Endothelial cell of umbilical vein (primary cell): Measurements from ENCODE around the gene RTL5. TPM values are rescaled to one million over a fixed set of nuclear protein-coding genes. Genes with fewer than 3 reads are reported as not detected.

Source experiments
- BruUV-seq: library from RNA; stranded (reverse); fragments of 400-500 nt; replicated peaks from 2 replicates; lab custom pipeline; 2021; lab: Mats Ljungman, UMichigan
- CTCF ChIA-PET: fragments of 300-600, 350-600 bp; sonication (Branson Sonifier 250); formaldehyde crosslinking; loops from one replicate; lab custom pipeline; 2021; ENCODE audit warnings: antibody characterized with exemption, inconsistent platforms; lab: Charles Lee
- POLR2A ChIA-PET: fragments of 300-600, 350-600 bp; sonication (Branson Sonifier 250); formaldehyde crosslinking; loops from one replicate; lab custom pipeline; 2021; ENCODE audit warnings: antibody characterized with exemption, inconsistent platforms; lab: Charles Lee
- DNase-seq: peaks from one replicate; pipeline ENCODE4 v3.0.0-alpha.2; 2011; ENCODE audit warnings: low read depth, low spot score
- FAIRE-seq: peaks from 2 replicates; lab custom pipeline; 2011; peaks lifted over from hg19 to GRCh38; lab: Jason Lieb, UNC
- H2AFZ ChIP-seq: 2 replicates; pipeline ENCODE4 v1.6.0; 2012; ENCODE audit warnings: low read depth, low read length, control low read depth, inconsistent platforms
- H3K27ac ChIP-seq: 2 replicates; pipeline ENCODE4 v1.5.1; 2011; ENCODE audit warnings: low read depth, mild to moderate bottlenecking, control low read depth, low read length, moderate library complexity; ENCODE audit not compliant: insufficient read depth
- H3K27me3 ChIP-seq, 2 experiments: 2 replicates each; pipeline versions ENCODE4 v1.6.0 to v1.6.1; 2011; ENCODE audit warnings: low read length in 2 of 2, mixed read lengths in 1 of 2; ENCODE audit not compliant: control insufficient read depth in 2 of 2, insufficient read depth in 2 of 2
- H3K36me3 ChIP-seq, 2 experiments: 2 replicates in 1 of 2; 3 replicates in 1 of 2; pipeline ENCODE4 v1.5.1; 2011; ENCODE audit warnings: low read length in 2 of 2, mild to moderate bottlenecking in 1 of 2, moderate library complexity in 1 of 2; ENCODE audit not compliant: control insufficient read depth in 2 of 2, insufficient read depth in 2 of 2; ENCODE audit errors: extremely low read depth in 1 of 2
- H3K4me1 ChIP-seq: 3 replicates; pipeline ENCODE4 v1.5.1; 2011; ENCODE audit warnings: mild to moderate bottlenecking, low read length; ENCODE audit not compliant: control insufficient read depth, insufficient read depth; ENCODE audit errors: extremely low read depth
- H3K4me2 ChIP-seq: 2 replicates; pipeline ENCODE4 v1.6.1; 2011; ENCODE audit warnings: low read length, control low read depth, mixed read lengths; ENCODE audit not compliant: insufficient read depth
- H3K4me3 ChIP-seq, 3 experiments: fragments of 200-600 bp in 1 of 3; sonication (generic), shearing (Covaris generic) in 1 of 3; replicated peaks in 1 of 3; 2 replicates each; pipeline ENCODE4 v1.5.1; 2011 to 2016; ENCODE audit warnings: control low read depth in 3 of 3, low read length in 3 of 3, mild to moderate bottlenecking in 2 of 3, inconsistent platforms in 1 of 3, low read depth in 1 of 3, moderate library complexity in 1 of 3; ENCODE audit not compliant: insufficient read depth in 1 of 3
- H3K79me2 ChIP-seq: 2 replicates; pipeline ENCODE4 v1.6.0; 2012; ENCODE audit warnings: low read length, inconsistent platforms; ENCODE audit not compliant: control insufficient read depth, insufficient read depth
- H3K9ac ChIP-seq: replicated peaks from 2 replicates; pipeline ENCODE3; 2011; ENCODE audit warnings: low read length, control low read depth; ENCODE audit not compliant: insufficient read depth; ENCODE audit errors: extremely low read depth
- H3K9me1 ChIP-seq: replicated peaks from 3 replicates; pipeline ENCODE4 v1.6.0; 2011; ENCODE audit warnings: mild to moderate bottlenecking, low read length; ENCODE audit not compliant: control insufficient read depth, insufficient read depth; ENCODE audit errors: extremely low read depth
- H3K9me3 ChIP-seq: replicated peaks from 2 replicates; pipeline ENCODE4 v1.5.1; 2012; ENCODE audit warnings: low read length, inconsistent platforms; ENCODE audit not compliant: control insufficient read depth, insufficient read depth
- H4K20me1 ChIP-seq: replicated peaks from 2 replicates; pipeline ENCODE3; 2011; ENCODE audit warnings: mild to moderate bottlenecking, low read length; ENCODE audit not compliant: control insufficient read depth, insufficient read depth; ENCODE audit errors: extremely low read depth
- EZH2 ChIP-seq: IDR thresholded peaks from 2 replicates; pipeline ENCODE4 v1.6.1; 2012; ENCODE audit warnings: borderline replicate concordance, low read depth, mild to moderate bottlenecking, moderate library complexity, low read length, inconsistent platforms; ENCODE audit not compliant: severe bottlenecking
- FOS ChIP-seq: IDR thresholded peaks from 2 replicates; pipeline ENCODE4 v1.6.1; 2011; ENCODE audit warnings: mild to moderate bottlenecking, low read length, moderate library complexity, borderline replicate concordance; ENCODE audit not compliant: insufficient read depth
- GATA2 ChIP-seq: IDR thresholded peaks from 2 replicates; pipeline ENCODE4 v1.7.0; 2011; ENCODE audit warnings: low read depth, mild to moderate bottlenecking, moderate library complexity, mixed read lengths, low read length; ENCODE audit not compliant: insufficient read length, insufficient read depth
- JUN ChIP-seq: IDR thresholded peaks from 2 replicates; pipeline ENCODE4 v1.6.1; 2011; ENCODE audit warnings: borderline replicate concordance, low read depth; ENCODE audit not compliant: insufficient read length, insufficient read depth
- MYC ChIP-seq: IDR thresholded peaks from one replicate; pipeline ENCODE4 v1.6.1; 2011; ENCODE audit warnings: mild to moderate bottlenecking, low read depth, low read length
- POLR2A ChIP-seq: IDR thresholded peaks from 2 replicates; pipeline ENCODE4 v1.6.1; 2012; ENCODE audit warnings: low read depth, mild to moderate bottlenecking, control low read depth, low read length
- POLR2AphosphoS5 ChIP-seq: IDR thresholded peaks from 2 replicates; pipeline ENCODE4 v1.6.1; 2012; ENCODE audit warnings: low read depth, mild to moderate bottlenecking, control low read depth, low read length, moderate library complexity; ENCODE audit not compliant: insufficient read depth
- dilution Hi-C: fragments of 300-500 bp; cut with MboI; formaldehyde crosslinking; loops from one replicate; pipeline ENCODE4 v1.15.0; 2019; ENCODE audit warnings: low sequenced_read_pairs; ENCODE audit not compliant: extremely low pct_ligation_motif_present
- intact Hi-C: fragments of 100-400 bp; cut with micrococcal nuclease; formaldehyde crosslinking; loops from one replicate; pipeline ENCODE4 v1.10.0; 2022
- polyA plus RNA-seq, 4 experiments: library from polyadenylated mRNA; depleted of rRNA in 3 of 4; stranded (reverse) in 3 of 4; unstranded in 1 of 4; fragments of >200 nt; gene quantifications; 2 replicates each; pipeline versions ENCODE4 v1.2.1 to v1.2.3, GENCODE V29; 2011 to 2012; ENCODE audit warnings: missing spikeins in 1 of 4
- total RNA-seq: library from RNA; stranded (reverse); gene quantifications from 2 replicates; pipeline ENCODE4 v1.2.3, GENCODE V29; 2021
- TF ChIP-seq, protein P1 (sequence below): IDR thresholded peaks from 2 replicates; pipeline ENCODE4 v1.6.1; 2011; ENCODE audit not compliant: insufficient read depth, insufficient read length
- TF ChIP-seq, protein P2 (sequence below), 2 donors: IDR thresholded peaks; 1 replicate in 1 of 2; 2 replicates in 1 of 2; pipeline ENCODE4 v1.5.1; 2011; ENCODE audit warnings: low read length in 2 of 2, mild to moderate bottlenecking in 2 of 2, moderate library complexity in 2 of 2, control low read depth in 1 of 2, inconsistent platforms in 1 of 2, low read depth in 1 of 2; ENCODE audit not compliant: insufficient read depth in 1 of 2; ENCODE audit errors: extremely low read depth in 1 of 2

Gene RTL5
- total and polyA plus RNA-seq, 2 donors (not counting 3 experiments of a cell fraction or from before 2014, with no cell fraction given): 1.0 to 1.7 TPM

DNA sequence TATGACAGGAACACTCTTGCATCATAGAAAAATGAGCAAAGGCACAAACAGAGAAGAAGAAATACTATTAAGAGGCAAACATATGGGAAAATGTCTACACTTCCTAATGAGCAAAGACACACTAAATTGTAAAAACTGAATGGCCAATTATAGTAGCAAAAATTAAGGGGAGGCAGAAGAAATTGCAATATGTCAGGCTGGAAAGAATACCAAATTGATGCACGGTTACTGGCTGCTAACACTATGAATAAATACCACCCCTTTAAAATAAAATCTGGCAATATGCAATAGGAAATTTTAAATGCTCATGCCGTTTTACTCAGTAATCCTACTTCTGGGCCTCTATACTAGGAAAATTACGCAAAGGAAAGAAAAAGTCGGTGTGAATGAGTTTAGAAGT lies 33.8 kb upstream of the RTL5 start:
- no peaks in the 10 kb centered on the region for H3K79me2 ChIP-seq
- dilution Hi-C loops (no loop called here), intact Hi-C loops (no loop called here)
- H3K27ac ChIP-seq: no peak overlapping the region
- no TSS peak for BruUV-seq
- no peak overlapping the region for H3K4me2 ChIP-seq
- no peak overlapping the region for H3K9ac ChIP-seq
- H3K9me3 ChIP-seq: no peaks in the 10 kb centered on the region
- CTCF ChIA-PET: no interaction called here
- POLR2A ChIA-PET: no interaction called here
- H2AFZ ChIP-seq: no peak overlapping the region
- H4K20me1 ChIP-seq: no peaks in the 10 kb centered on the region
- H3K9me1 ChIP-seq: no peaks in the 10 kb centered on the region
- H3K4me1 ChIP-seq: no peaks in the 10 kb centered on the region
- no peaks in the 10 kb centered on the region for H3K36me3 ChIP-seq
- peaks cover 0 to 2% of the 10 kb centered on the region in 2 experiments for H3K27me3 ChIP-seq
- no peak overlapping the region for H3K4me3 ChIP-seq
- TF ChIP-seq, protein P1, sequence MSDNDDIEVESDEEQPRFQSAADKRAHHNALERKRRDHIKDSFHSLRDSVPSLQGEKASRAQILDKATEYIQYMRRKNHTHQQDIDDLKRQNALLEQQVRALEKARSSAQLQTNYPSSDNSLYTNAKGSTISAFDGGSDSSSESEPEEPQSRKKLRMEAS: no peak
- DNase-seq (no peak), FAIRE-seq (no peak)

DNA sequence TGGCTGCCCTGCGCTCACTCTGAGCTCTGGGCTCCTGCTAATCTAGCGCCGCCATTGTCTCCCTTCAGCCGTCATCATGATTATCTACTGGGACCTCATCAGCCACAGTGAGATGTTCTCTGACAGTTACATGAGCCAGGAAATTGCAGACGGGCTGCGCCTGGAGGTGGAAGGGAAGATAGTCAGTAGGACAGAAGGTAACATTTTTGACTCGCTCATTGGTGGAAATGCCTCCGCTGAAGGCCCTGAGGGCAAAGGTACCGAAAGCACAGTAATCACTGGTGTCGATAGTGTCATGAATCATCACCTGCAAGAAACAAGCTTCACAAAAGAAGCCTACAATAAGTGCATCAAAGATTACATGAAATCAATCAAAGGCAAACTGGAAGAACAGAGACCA lies 28.1 kb upstream of the RTL5 start:
- FAIRE-seq: no peak

More for the DNA sequence above, 28.1 kb upstream of the RTL5 start:
- no peak overlapping the region for H3K9ac ChIP-seq
- no peaks in the 10 kb centered on the region for H3K27me3 ChIP-seq
- no peaks in the 10 kb centered on the region for H3K9me1 ChIP-seq
- H3K4me3 ChIP-seq: no peak overlapping the region
- dilution Hi-C loops: no loop called here
- TF ChIP-seq JUN (no peak), MYC (no peak), GATA2 (no peak), POLR2A (no peak), POLR2AphosphoS5 (no peak), EZH2 (no peak), FOS (no peak)
- TF ChIP-seq, protein P1: no peak
- TF ChIP-seq, protein P2, sequence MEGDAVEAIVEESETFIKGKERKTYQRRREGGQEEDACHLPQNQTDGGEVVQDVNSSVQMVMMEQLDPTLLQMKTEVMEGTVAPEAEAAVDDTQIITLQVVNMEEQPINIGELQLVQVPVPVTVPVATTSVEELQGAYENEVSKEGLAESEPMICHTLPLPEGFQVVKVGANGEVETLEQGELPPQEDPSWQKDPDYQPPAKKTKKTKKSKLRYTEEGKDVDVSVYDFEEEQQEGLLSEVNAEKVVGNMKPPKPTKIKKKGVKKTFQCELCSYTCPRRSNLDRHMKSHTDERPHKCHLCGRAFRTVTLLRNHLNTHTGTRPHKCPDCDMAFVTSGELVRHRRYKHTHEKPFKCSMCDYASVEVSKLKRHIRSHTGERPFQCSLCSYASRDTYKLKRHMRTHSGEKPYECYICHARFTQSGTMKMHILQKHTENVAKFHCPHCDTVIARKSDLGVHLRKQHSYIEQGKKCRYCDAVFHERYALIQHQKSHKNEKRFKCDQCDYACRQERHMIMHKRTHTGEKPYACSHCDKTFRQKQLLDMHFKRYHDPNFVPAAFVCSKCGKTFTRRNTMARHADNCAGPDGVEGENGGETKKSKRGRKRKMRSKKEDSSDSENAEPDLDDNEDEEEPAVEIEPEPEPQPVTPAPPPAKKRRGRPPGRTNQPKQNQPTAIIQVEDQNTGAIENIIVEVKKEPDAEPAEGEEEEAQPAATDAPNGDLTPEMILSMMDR (IDR thresholded peaks at IDR 0.05; ENCODE audit: extremely low read depth in 1 of 2, insufficient read depth in 1 of 2, low read depth in 1 of 2, low read length in 2 of 2): no peak
- no peaks in the 10 kb centered on the region for H3K4me1 ChIP-seq
- no peak for DNase-seq
- H2AFZ ChIP-seq: no peak overlapping the region
- no peak overlapping the region for H3K4me2 ChIP-seq
- H3K9me3 ChIP-seq: no peaks in the 10 kb centered on the region
- no TSS peak for BruUV-seq
- H3K36me3 ChIP-seq: no peaks in the 10 kb centered on the region
- intact Hi-C loops: no loop called here
- no peaks in the 10 kb centered on the region for H4K20me1 ChIP-seq
- no peaks in the 10 kb centered on the region for H3K79me2 ChIP-seq
- H3K27ac ChIP-seq: no peak overlapping the region
- POLR2A ChIA-PET: no interaction called here
- CTCF ChIA-PET: no interaction called here
